K562 (cell line): ENCODE results near the gene PCBP3. TPM values are rescaled to one million over a fixed set of nuclear protein-coding genes. Genes with fewer than 3 reads are reported as not detected.

ENCODE experiments used
- ATAC-seq: fragments of 200-7000 bp; cut with Tn5 transposase; 3 replicates; pipeline ENCODE4 v1.9.1; 2020; ENCODE audit warnings: moderate library complexity
- BruUV-seq: library from RNA; stranded (reverse); fragments of 400-500 nt; replicated peaks from 2 replicates; lab custom pipeline; 2021; lab: Mats Ljungman, UMichigan
- CTCF ChIA-PET: fragments of 300-600 bp; formaldehyde crosslinking; extraction: SDS; loops from one replicate; lab custom pipeline; 2021; ENCODE audit warnings: low intra/inter-chr PET ratio; lab: Yijun Ruan, JAX
- POLR2A ChIA-PET: fragments of 300-600, 350-650 bp; sonication (Branson Sonifier 250); formaldehyde crosslinking; extraction: SDS; loops from one replicate; lab custom pipeline; 2021; ENCODE audit warnings: antibody characterized with exemption, inconsistent platforms; lab: Yijun Ruan, JAX
- DNase-seq, 4 experiments: peaks; one replicate each; pipeline versions ENCODE4 v3.0.0 to v3.0.0-alpha.2; 2011 to 2018; ENCODE audit warnings: low spot score in 3 of 4, mixed read lengths in 3 of 4; ENCODE audit errors: extremely low read depth in 1 of 4
- FAIRE-seq: peaks from 2 replicates; lab custom pipeline; 2011; peaks lifted over from hg19 to GRCh38; lab: Jason Lieb, UNC
- H2AFZ ChIP-seq: 2 replicates; pipeline ENCODE4 v1.6.0; 2011; ENCODE audit warnings: low read depth, low read length, control low read depth, inconsistent platforms
- H3K27ac ChIP-seq: fragments of 200-600 bp; 3 replicates; pipeline ENCODE4 v1.8.0; 2011; ENCODE audit warnings: low read depth, mild to moderate bottlenecking, control low read depth, inconsistent platforms, low read length, moderate library complexity, mixed read lengths; ENCODE audit errors: extremely low read depth
- H3K27me3 ChIP-seq, 2 experiments: fragments of 300-600 bp in 1 of 2; 2 replicates in 1 of 2; 3 replicates in 1 of 2; pipeline versions ENCODE4 v1.6.0 to v1.8.0; 2011; ENCODE audit warnings: inconsistent platforms in 2 of 2, low read length in 2 of 2, mild to moderate bottlenecking in 1 of 2, mixed read lengths in 1 of 2, moderate library complexity in 1 of 2; ENCODE audit not compliant: control insufficient read depth in 2 of 2, insufficient read depth in 2 of 2
- H3K36me3 ChIP-seq: fragments of 300-600 bp; 3 replicates; pipeline ENCODE4 v1.8.0; 2011; ENCODE audit warnings: mild to moderate bottlenecking, low read length, inconsistent platforms; ENCODE audit not compliant: control insufficient read depth, insufficient read depth
- H3K4me1 ChIP-seq, 2 experiments: fragments of 200-600 bp in 1 of 2; replicated peaks in 1 of 2; 2 replicates in 1 of 2; 3 replicates in 1 of 2; pipeline versions ENCODE4 v1.5.1 to v1.8.0; 2011; ENCODE audit warnings: inconsistent platforms in 2 of 2, low read length in 2 of 2, mild to moderate bottlenecking in 1 of 2, mixed read lengths in 1 of 2, moderate library complexity in 1 of 2; ENCODE audit not compliant: control insufficient read depth in 2 of 2, insufficient read depth in 2 of 2
- H3K4me2 ChIP-seq: 2 replicates; pipeline ENCODE4 v1.6.1; 2011; ENCODE audit warnings: low read length, control low read depth, inconsistent platforms, mixed read lengths; ENCODE audit not compliant: insufficient read depth
- H3K4me3 ChIP-seq: fragments of 200-600 bp; sonication (generic), shearing (Covaris generic); 2 replicates; pipeline ENCODE4 v1.5.1; 2016; ENCODE audit warnings: control low read depth, inconsistent platforms
- H3K79me2 ChIP-seq: fragments of 200-600 bp; 3 replicates; pipeline ENCODE4 v1.8.0; 2011; ENCODE audit warnings: low read length, inconsistent platforms; ENCODE audit not compliant: control insufficient read depth, insufficient read depth
- H3K9ac ChIP-seq, 2 experiments: 2 replicates each; pipeline versions ENCODE4 v1.6.0 to v1.6.1; 2011; ENCODE audit warnings: low read depth in 2 of 2, low read length in 2 of 2, control low read depth in 1 of 2, inconsistent platforms in 1 of 2, mild to moderate bottlenecking in 1 of 2, mixed read lengths in 1 of 2; ENCODE audit not compliant: insufficient read depth in 1 of 2
- H3K9me1 ChIP-seq: one replicate; pipeline ENCODE4 v1.6.0; 2011; ENCODE audit warnings: inconsistent platforms, mild to moderate bottlenecking, low read length, moderate library complexity; ENCODE audit not compliant: control insufficient read depth, insufficient read depth
- H3K9me3 ChIP-seq: replicated peaks from 2 replicates; pipeline ENCODE4 v1.5.1; 2011; ENCODE audit warnings: low read depth, low read length, inconsistent platforms; ENCODE audit not compliant: control insufficient read depth, insufficient read depth
- H4K20me1 ChIP-seq: replicated peaks from 2 replicates; pipeline ENCODE4 v1.6.1; 2011; ENCODE audit warnings: low read length, inconsistent platforms, mixed read lengths; ENCODE audit not compliant: control insufficient read depth, insufficient read depth
- CEBPB ChIP-seq: fragments of 450-650 bp; IDR thresholded peaks from 2 replicates; pipeline ENCODE4 v1.6.1; 2016; ENCODE audit warnings: missing genetic modification characterization, missing compliant biosample characterization
- CEBPG ChIP-seq, 3 experiments: fragments of 200-800 bp in 1 of 3; sonication (Bioruptor generic) in 1 of 3; sonication (generic) in 1 of 3; formaldehyde crosslinking in 1 of 3; IDR thresholded peaks in 2 of 3; conservative IDR thresholded peaks in 1 of 3; 2 replicates each; pipeline versions ENCODE4 v1.6.1 to v1.8.0; 2016 to 2022; ENCODE audit warnings: missing compliant biosample characterization in 2 of 3, missing genetic modification characterization in 2 of 3, mild to moderate bottlenecking in 1 of 3, missing genetic modification reagents in 1 of 3
- CREBBP ChIP-seq: IDR thresholded peaks from one replicate; pipeline ENCODE4 v1.6.1; 2012; ENCODE audit warnings: low read depth, mild to moderate bottlenecking, control low read depth, inconsistent platforms, low read length
- CTBP1 ChIP-seq: fragments of 450-650 bp; IDR thresholded peaks from 2 replicates; pipeline ENCODE4 v1.6.1; 2016; ENCODE audit warnings: borderline replicate concordance
- FOS ChIP-seq: IDR thresholded peaks from 3 replicates; pipeline ENCODE4 v1.6.1; 2011; ENCODE audit not compliant: insufficient read length; ENCODE audit errors: extremely low read depth
- FOXA1 ChIP-seq: fragments of 450-650 bp; IDR thresholded peaks from 2 replicates; pipeline ENCODE4 v1.6.1; 2016; ENCODE audit warnings: mild to moderate bottlenecking, borderline replicate concordance
- GABPA ChIP-seq: fragments of 200-800 bp; sonication (Bioruptor generic); conservative IDR thresholded peaks from 2 replicates; pipeline ENCODE4 v1.6.1; 2016; ENCODE audit warnings: low read depth, missing genetic modification characterization, missing compliant biosample characterization
- MCM2 ChIP-seq: fragments of 450-650 bp; IDR thresholded peaks from 2 replicates; pipeline ENCODE4 v1.6.1; 2017; ENCODE audit warnings: low read depth, mild to moderate bottlenecking
- MEIS2 ChIP-seq: fragments of 450-650 bp; IDR thresholded peaks from 2 replicates; pipeline ENCODE4 v1.6.1; 2014; ENCODE audit warnings: mild to moderate bottlenecking; ENCODE audit not compliant: partially characterized antibody
- MTF1 ChIP-seq: fragments of 250-450 bp; sonication (Bioruptor Pico); IDR thresholded peaks from 2 replicates; pipeline ENCODE4 v1.9.0; 2021; ENCODE audit warnings: moderate library complexity, mild to moderate bottlenecking, inconsistent platforms, borderline replicate concordance
- NFXL1 ChIP-seq: fragments of 450-650 bp; formaldehyde crosslinking; IDR thresholded peaks from 2 replicates; pipeline ENCODE4 v1.4.0; 2021; ENCODE audit warnings: mild to moderate bottlenecking
- NR2C2 ChIP-seq, 2 experiments: fragments of 200-800 bp in 1 of 2; sonication (Bioruptor generic) in 1 of 2; sonication (generic) in 1 of 2; formaldehyde crosslinking in 1 of 2; IDR thresholded peaks; 2 replicates each; pipeline versions ENCODE4 v1.6.1 to v1.8.0; 2016 to 2022; ENCODE audit warnings: mild to moderate bottlenecking in 1 of 2, missing compliant biosample characterization in 1 of 2, missing genetic modification characterization in 1 of 2, missing genetic modification reagents in 1 of 2
- PHF21A ChIP-seq: fragments of 450-650 bp; IDR thresholded peaks from 2 replicates; pipeline ENCODE4 v1.6.1; 2017; ENCODE audit warnings: low read depth, borderline replicate concordance
- SMAD4 ChIP-seq: fragments of 250-450 bp; sonication (Bioruptor Pico); conservative IDR thresholded peaks from 2 replicates; pipeline ENCODE4 v1.8.0; 2021; ENCODE audit warnings: inconsistent platforms, mild to moderate bottlenecking, moderate library complexity
- TBL1XR1 ChIP-seq, 2 experiments: IDR thresholded peaks; 2 replicates each; pipeline ENCODE4 v1.6.1; 2012; ENCODE audit warnings: improper control_type of control experiment in 2 of 2, low read length in 2 of 2, mild to moderate bottlenecking in 1 of 2
- ZNF165 ChIP-seq: fragments of 250-450 bp; sonication (Bioruptor Pico); IDR thresholded peaks from 2 replicates; pipeline ENCODE4 v1.4.0; 2020; ENCODE audit warnings: borderline replicate concordance
- ZNF316 ChIP-seq: fragments of 450-650 bp; IDR thresholded peaks from 2 replicates; pipeline ENCODE4 v1.6.1; 2016
- ZNF354B ChIP-seq: fragments of 250-450 bp; sonication (Bioruptor Pico); IDR thresholded peaks from 2 replicates; pipeline ENCODE4 v1.4.0; 2020
- ZNF668 ChIP-seq: fragments of 250-450 bp; sonication (Bioruptor Pico); IDR thresholded peaks from 2 replicates; pipeline ENCODE4 v1.8.0; 2022; ENCODE audit warnings: mild to moderate bottlenecking, inconsistent platforms
- ZNF778 ChIP-seq: fragments of 450-650 bp; formaldehyde crosslinking; IDR thresholded peaks from 2 replicates; pipeline ENCODE4 v1.4.0; 2020; ENCODE audit warnings: mild to moderate bottlenecking, moderate library complexity
- ZSCAN32 ChIP-seq: fragments of 450-650 bp; formaldehyde crosslinking; IDR thresholded peaks from 2 replicates; pipeline ENCODE4 v1.4.0; 2020; ENCODE audit warnings: mild to moderate bottlenecking, moderate library complexity
- whole genome bisulfite sequencing: fragments of 100-300 bp; shearing (Covaris generic); methylation state at CpG from one replicate; pipeline ENCODE4 v1.1.6; 2016; ENCODE audit warnings: low coverage, mixed read lengths; ENCODE audit not compliant: insufficient coverage; ENCODE audit errors: missing lambda C conversion rate; 5-methylcytosine and 5-hydroxymethylcytosine counted together
- in situ Hi-C: fragments of 300-500 bp; cut with MboI; formaldehyde crosslinking; loops from 4 replicates; pipeline ENCODE4 v1.15.0; 2018; ENCODE audit warnings: inconsistent platforms, mixed read lengths
- intact Hi-C: fragments of 100-400 bp; cut with micrococcal nuclease; formaldehyde crosslinking; loops from 2 replicates; pipeline ENCODE4 v1.14.2; 2022
- polyA plus RNA-seq, 8 experiments: library from polyadenylated mRNA; depleted of rRNA in 4 of 8; stranded (reverse) in 5 of 8; unstranded in 3 of 8; fragments of >200 nt; fragmentation: Nextera tagmentation in 2 of 8; fragmentation: Illumina TruSeq in 1 of 8; extraction: Ambion mirVana in 2 of 8; extraction: Trizol in 1 of 8; gene quantifications; 2 replicates each; pipeline versions ENCODE4 v1.2.1 to v1.2.3, GENCODE V29; 2011 to 2014; ENCODE audit warnings: inconsistent platforms in 1 of 8, missing spikeins in 1 of 8
- total RNA-seq, 7 experiments: library from RNA; depleted of rRNA in 6 of 7; stranded (reverse); fragments of >200 nt in 6 of 7; fragmentation: Illumina TruSeq in 2 of 7; extraction: Trizol in 2 of 7; gene quantifications; 2 replicates each; pipeline versions ENCODE4 v1.2.1 to v1.2.3, GENCODE V29; 2011 to 2021; ENCODE audit warnings: low replicate concordance in 1 of 7
- TF ChIP-seq, protein P1 (sequence below), 2 experiments: fragments of 450-650 bp in 1 of 2; sonication (generic) in 1 of 2; formaldehyde crosslinking in 1 of 2; IDR thresholded peaks in 1 of 2; conservative IDR thresholded peaks in 1 of 2; 2 replicates each; pipeline versions ENCODE4 v1.6.1 to v1.8.1; 2016 to 2023; ENCODE audit warnings: mild to moderate bottlenecking in 2 of 2, moderate library complexity in 2 of 2, inconsistent platforms in 1 of 2, missing genetic modification reagents in 1 of 2
- TF ChIP-seq, protein P2 (sequence below): fragments of 250-450 bp; sonication (Bioruptor Pico); IDR thresholded peaks from 2 replicates; pipeline ENCODE4 v1.8.0; 2021; ENCODE audit warnings: mild to moderate bottlenecking, moderate library complexity

Gene PCBP3
- total and polyA plus RNA-seq, 9 of the 15 experiments (the other 6 are each of a cell fraction or from before 2014, with no cell fraction given): 0.18 TPM; not detected in 8

DNA sequence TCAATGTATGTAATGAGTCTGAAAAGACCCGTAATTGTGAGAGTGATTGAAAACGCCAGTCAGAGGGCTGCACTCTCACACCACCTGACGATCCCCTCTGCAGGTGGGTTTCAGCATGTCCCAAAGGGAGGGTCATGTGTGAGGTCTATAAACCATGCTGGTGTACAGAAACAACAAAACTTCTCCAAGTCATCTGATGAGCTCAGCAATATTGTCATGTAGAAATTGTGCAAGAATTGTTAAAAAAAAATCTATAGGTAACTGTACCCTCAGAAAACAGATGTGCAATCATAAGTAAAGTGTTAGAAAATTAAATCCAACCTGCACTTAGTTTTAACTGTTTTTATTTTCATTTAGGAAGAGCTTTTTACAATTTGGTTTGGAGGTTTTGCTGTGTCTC is 152.5 kb downstream of the PCBP3 start:
- Histone ChIP-seq H2AFZ (no peak overlapping the region), H3K79me2 (no peaks in the 10 kb centered on the region), H3K9me1 (no peaks in the 10 kb centered on the region), H3K36me3 (no peaks in the 10 kb centered on the region), H3K9me3 (no peaks in the 10 kb centered on the region), H3K27me3 (peaks cover 18 to 33% of the 10 kb centered on the region in 2 experiments; a peak in 4 of 5 replicates), H3K9ac (no peak overlapping the region), H4K20me1 (peaks cover 9% of the 10 kb centered on the region; the same call in 1 of the 2 replicates), H3K4me3 (no peak overlapping the region), H3K27ac (no peak overlapping the region), H3K4me1 (no peaks in the 10 kb centered on the region), H3K4me2 (no peak overlapping the region)
- no peak for ATAC-seq
- FAIRE-seq: peak; percentile 6
- ChIA-PET POLR2A (no interaction called here), CTCF (no interaction called here)
- WGBS: 4% methylated on average over 3 of the region's 3 CpGs
- DNase-seq: no peak
- no TSS peak for BruUV-seq
- in situ Hi-C loops: no loop called here
- intact Hi-C loops: no loop called here
- no peak for TF ChIP-seq CTBP1
- no peak for TF ChIP-seq MEIS2
- TF ChIP-seq ZNF165 (CRISPR knock-in tag): no peak
- TF ChIP-seq CREBBP: no peak
- TF ChIP-seq MCM2: no peak
- TF ChIP-seq PHF21A: no peak
- TF ChIP-seq FOS: no peak
- TF ChIP-seq NR2C2 (CRISPR knock-in tag; IDR thresholded peaks at IDR 0.05): no peak
- no peak for TF ChIP-seq NR2C2 (tag; IDR thresholded peaks at IDR 0.05)
- TF ChIP-seq TBL1XR1 (IDR thresholded peaks at IDR 0.05; ENCODE audit: low read length in 2 of 2): no peak
- no peak for TF ChIP-seq ZNF668
- no peak for TF ChIP-seq ZSCAN32 (CRISPR knock-in tag)
- TF ChIP-seq CEBPB: peak; percentile 39
- no peak for TF ChIP-seq GABPA
- no peak for TF ChIP-seq NFXL1 (CRISPR knock-in tag)
- TF ChIP-seq, protein P1, sequence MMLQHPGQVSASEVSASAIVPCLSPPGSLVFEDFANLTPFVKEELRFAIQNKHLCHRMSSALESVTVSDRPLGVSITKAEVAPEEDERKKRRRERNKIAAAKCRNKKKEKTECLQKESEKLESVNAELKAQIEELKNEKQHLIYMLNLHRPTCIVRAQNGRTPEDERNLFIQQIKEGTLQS (IDR thresholded peaks at IDR 0.05): no peak
- TF ChIP-seq, protein P1 (CRISPR knock-in tag; conservative IDR thresholded peaks at IDR 0.05): no peak
- no peak for TF ChIP-seq ZNF354B (CRISPR knock-in tag)
- no peak for TF ChIP-seq FOXA1
- TF ChIP-seq SMAD4 (CRISPR knock-in tag): no peak
- TF ChIP-seq, protein P2, sequence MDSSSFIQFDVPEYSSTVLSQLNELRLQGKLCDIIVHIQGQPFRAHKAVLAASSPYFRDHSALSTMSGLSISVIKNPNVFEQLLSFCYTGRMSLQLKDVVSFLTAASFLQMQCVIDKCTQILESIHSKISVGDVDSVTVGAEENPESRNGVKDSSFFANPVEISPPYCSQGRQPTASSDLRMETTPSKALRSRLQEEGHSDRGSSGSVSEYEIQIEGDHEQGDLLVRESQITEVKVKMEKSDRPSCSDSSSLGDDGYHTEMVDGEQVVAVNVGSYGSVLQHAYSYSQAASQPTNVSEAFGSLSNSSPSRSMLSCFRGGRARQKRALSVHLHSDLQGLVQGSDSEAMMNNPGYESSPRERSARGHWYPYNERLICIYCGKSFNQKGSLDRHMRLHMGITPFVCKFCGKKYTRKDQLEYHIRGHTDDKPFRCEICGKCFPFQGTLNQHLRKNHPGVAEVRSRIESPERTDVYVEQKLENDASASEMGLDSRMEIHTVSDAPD (CRISPR knock-in tag): no peak
- no peak for TF ChIP-seq ZNF778 (CRISPR knock-in tag)
- TF ChIP-seq MTF1: no peak
- no peak for TF ChIP-seq CEBPG (CRISPR knock-in tag; IDR thresholded peaks at IDR 0.05)
- 0 out of 4 replicates have a peak, but pooled peaks of 1 of the 2 experiments have one; percentile 9 for TF ChIP-seq CEBPG (tag; conservative IDR thresholded peaks at IDR 0.05 in 1 of 2, IDR thresholded peaks at IDR 0.05 in 1 of 2)
- TF ChIP-seq ZNF316: no peak; the same call in 1 of the 2 replicates
